HL-60 (cell line): Measurements from ENCODE around the gene UVSSA.

Source experiments
- DNase-seq, 2 experiments: peaks; one replicate each; pipeline ENCODE4 v3.0.0-alpha.2; 2010 to 2020; ENCODE audit warnings: low read depth in 1 of 2, low spot score in 1 of 2
- H3K27ac ChIP-seq: fragments of 250-450 bp; sonication (Bioruptor Pico); replicated peaks from 2 replicates; pipeline ENCODE4 v1.5.1; 2020; ENCODE audit warnings: mild to moderate bottlenecking, moderate library complexity
- H3K27me3 ChIP-seq: fragments of 250-450 bp; sonication (Bioruptor Pico); 2 replicates; pipeline ENCODE4 v1.5.1; 2021; ENCODE audit warnings: mild to moderate bottlenecking, moderate library complexity; ENCODE audit not compliant: insufficient read depth, poor library complexity, severe bottlenecking
- H3K4me3 ChIP-seq: replicated peaks from 2 replicates; pipeline ENCODE4 v1.5.1; 2011; ENCODE audit warnings: mild to moderate bottlenecking, control low read depth, low read length; ENCODE audit not compliant: insufficient read depth
- CTCF ChIP-seq: IDR thresholded peaks from one replicate; pipeline ENCODE4 v1.5.1; 2011; ENCODE audit warnings: low read length, control low read depth, inconsistent platforms; ENCODE audit not compliant: insufficient read depth
- GABPA ChIP-seq: IDR thresholded peaks from 2 replicates; pipeline ENCODE4 v1.6.1; 2012; ENCODE audit warnings: low read depth
- POLR2AphosphoS5 ChIP-seq: IDR thresholded peaks from 2 replicates; pipeline ENCODE4 v1.6.1; 2012; ENCODE audit warnings: low read depth
- REST ChIP-seq: IDR thresholded peaks from 2 replicates; pipeline ENCODE4 v1.6.1; 2012; ENCODE audit warnings: low read depth; ENCODE audit not compliant: insufficient replicate concordance
- SPI1 ChIP-seq: IDR thresholded peaks from 2 replicates; pipeline ENCODE4 v1.6.1; 2012; ENCODE audit warnings: low read depth, mild to moderate bottlenecking, borderline replicate concordance

The UVSSA gene

DNA sequence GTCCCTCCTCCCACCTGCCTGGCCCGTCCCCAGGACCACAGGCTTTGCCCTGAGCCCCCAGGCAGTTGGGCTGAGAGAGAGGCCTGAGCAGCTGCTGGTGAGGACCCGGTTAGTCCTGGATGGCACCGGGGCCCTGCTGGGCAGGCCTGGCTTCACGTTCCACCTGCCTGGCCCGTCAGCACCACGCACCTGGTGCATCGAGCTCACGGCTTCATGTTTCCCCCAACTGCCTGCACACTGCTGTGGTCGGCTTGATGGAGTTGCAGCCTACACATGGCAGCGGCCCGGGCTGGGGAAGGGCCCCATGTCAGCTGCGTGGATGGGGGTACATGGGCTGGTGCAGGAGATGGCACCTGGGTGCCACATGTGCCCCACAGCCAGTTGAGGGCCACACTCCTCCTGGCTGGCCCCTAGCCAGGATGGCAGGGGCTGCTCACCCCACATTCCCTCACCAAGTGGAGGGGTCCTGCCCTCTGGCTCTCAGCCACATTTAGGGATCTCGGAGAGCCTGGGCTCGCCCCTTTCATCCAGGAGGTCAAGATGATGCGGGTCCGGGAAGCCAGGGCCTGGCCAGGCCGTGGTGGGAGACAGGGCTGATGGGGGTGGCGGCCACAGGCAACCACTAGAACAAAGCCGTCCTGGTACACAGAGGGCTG lies 30.7 kb downstream of the UVSSA start:
- Histone ChIP-seq H3K27ac (no peak overlapping the region), H3K27me3 (no peaks in the 10 kb centered on the region), H3K4me3 (no peak overlapping the region)
- no peak for DNase-seq
- TF ChIP-seq CTCF (no peak), GABPA (no peak), REST (no peak), SPI1 (no peak), POLR2AphosphoS5 (no peak)

DNA sequence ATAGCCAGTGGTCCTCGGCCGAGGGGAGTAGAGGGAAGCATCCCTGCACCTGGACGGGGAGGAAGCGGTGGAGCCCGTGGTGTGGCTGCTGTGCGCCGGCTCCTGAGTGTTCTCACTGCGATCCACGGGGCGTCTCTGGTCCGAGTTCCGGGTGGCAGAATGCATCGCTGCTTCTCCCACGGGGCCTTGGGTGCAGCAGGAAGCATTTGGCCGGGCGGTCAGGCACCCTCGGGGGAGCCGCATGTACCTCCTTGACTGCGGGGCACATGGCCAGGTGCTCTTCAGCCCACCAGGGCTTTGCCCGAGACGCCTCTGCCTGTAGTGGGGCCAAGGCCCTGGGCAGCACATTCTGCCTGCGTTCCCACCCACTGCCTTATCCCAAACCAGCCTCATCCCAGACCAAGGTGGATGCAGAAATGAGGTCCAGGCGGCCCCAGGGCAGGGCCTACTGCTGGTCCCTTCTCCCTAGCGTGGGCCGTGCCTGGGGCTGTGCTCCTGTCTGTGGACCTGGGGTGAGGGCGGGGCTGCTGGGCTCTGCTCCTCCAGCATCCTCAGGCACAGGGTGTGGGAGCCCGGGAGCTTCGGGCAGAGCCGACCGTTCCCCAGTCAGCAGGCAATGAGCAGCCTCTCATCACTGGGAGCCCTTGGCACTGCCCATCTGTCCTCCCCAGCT lies 31.7 kb downstream of the UVSSA start:
- H3K4me3 ChIP-seq, result no peak overlapping the region
- H3K27me3 ChIP-seq, result no peaks in the 10 kb centered on the region
- no peak for DNase-seq
- H3K27ac ChIP-seq, result no peak overlapping the region
- no peak for TF ChIP-seq REST
- TF ChIP-seq GABPA, result no peak
- no peak for TF ChIP-seq CTCF

DNA sequence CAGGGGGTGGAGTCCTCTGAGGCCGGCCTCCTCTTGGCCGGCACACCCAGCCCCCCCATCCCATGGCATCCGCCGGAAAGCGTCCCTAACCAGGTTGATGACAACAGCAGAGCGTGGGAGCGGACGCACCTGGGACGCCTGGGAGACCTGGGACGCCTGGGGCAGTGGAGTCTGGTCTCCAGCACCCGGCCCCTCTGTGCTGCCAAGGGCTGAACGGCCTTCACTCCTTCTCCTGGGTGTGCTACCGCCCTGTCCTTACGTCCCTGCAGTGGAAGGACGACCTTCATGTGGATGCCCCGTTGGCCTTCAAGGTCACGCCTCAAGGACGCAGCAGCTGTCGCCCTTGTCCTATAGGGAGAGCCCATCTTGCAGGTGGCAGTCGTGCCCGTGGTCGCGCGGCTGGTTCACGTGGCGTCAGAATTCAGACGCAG lies 32.4 kb downstream of the UVSSA start:
- no peak overlapping the region for H3K4me3 ChIP-seq
- DNase-seq, result no peak
- H3K27me3 ChIP-seq, result no peaks in the 10 kb centered on the region
- no peak overlapping the region for H3K27ac ChIP-seq
- no peak for TF ChIP-seq CTCF
- TF ChIP-seq GABPA, result no peak
- no peak for TF ChIP-seq SPI1
- TF ChIP-seq POLR2AphosphoS5, result no peak
- TF ChIP-seq REST, result no peak
